ENCODE data around the gene HAVCR2. TPM values are rescaled to one million over a fixed set of nuclear protein-coding genes. Genes with fewer than 3 reads are reported as not detected.

The HAVCR2 gene
- total RNA-seq (2021) (0.25 TPM in 1 of 2 replicates, not detected in the other), Bru-seq, nascent RNA (percentile 6 among the genes with signal in this experiment), BruChase-seq, experiment 1, labeled RNA remaining after a 2-hour chase (percentile 22 among the genes with signal in this experiment), BruChase-seq, experiment 2, labeled RNA remaining after a 6-hour chase (percentile 19 among the genes with signal in this experiment)
- long read RNA-seq = 0 reads

- no peaks in the 10 kb centered on the region for H4K20me1 ChIP-seq (ENCODE audit: insufficient read depth)
- H3K4me3 ChIP-seq = no peak within 1 kb of the TSS
- POLR2A ChIA-PET (ENCODE audit: unreplicated experiment) = no interaction called here
- no peaks in the 10 kb centered on the region for H3F3A ChIP-seq (ENCODE audit: insufficient read depth, low read depth)
- no peak for TF ChIP-seq CTCF (conservative IDR thresholded peaks at IDR 0.05)
- no peak for TF ChIP-seq EZH2 (IDR thresholded peaks at IDR 0.05; ENCODE audit: low read depth)
- no peak for DNase-seq
- no peaks in the 10 kb centered on the region for H3K79me2 ChIP-seq (ENCODE audit: low read depth)
- H3K27ac ChIP-seq = no peak within 1 kb of the TSS
- no peaks in the 10 kb centered on the region for H3K9me3 ChIP-seq (ENCODE audit: insufficient read depth, low read depth)
- H3K9me2 ChIP-seq (ENCODE audit: insufficient read depth) = no peaks in the 10 kb centered on the region
- H3K36me3 ChIP-seq (ENCODE audit: low read depth) = no peaks in the 10 kb centered on the region
- peaks cover 2% of the 10 kb centered on the region; the same call in 1 of the 2 replicates for H3K27me3 ChIP-seq (ENCODE audit: insufficient read depth, low read depth)
- no peak within 1 kb of the TSS for H3K4me2 ChIP-seq
- H2AFZ ChIP-seq = no peak within 1 kb of the TSS
- H3K4me1 ChIP-seq (replicated peaks; ENCODE audit: insufficient read depth) = no peaks in the 10 kb centered on the region
- CTCF ChIA-PET = no interaction called here
- intact Hi-C loops (cut with micrococcal nuclease; ENCODE audit: unreplicated experiment) = no loop called here
- no TSS peak for BruUV-seq (replicated peaks)
Measured at GRCh38 chr5:157108976-157109375, at the start of gene HAVCR2. HAVCR2 (minus strand) TSS chr5:157109044; CDS start chr5:157108983, 61 bp downstream.

GRCh38 chr5:157157293-157157891, 48.5 kb upstream of the HAVCR2 start:
- Histone ChIP-seq H3K27ac (no peak overlapping the region), H4K20me1 (ENCODE audit: insufficient read depth) (no peaks in the 10 kb centered on the region), H3K27me3 (ENCODE audit: insufficient read depth, low read depth) (peaks cover 78% of the 10 kb centered on the region), H3F3A (ENCODE audit: insufficient read depth, low read depth) (no peaks in the 10 kb centered on the region), H3K79me2 (ENCODE audit: low read depth) (no peaks in the 10 kb centered on the region), H3K36me3 (ENCODE audit: low read depth) (no peaks in the 10 kb centered on the region), H3K4me3 (no peak overlapping the region), H3K4me2 (no peak overlapping the region), H3K9me3 (ENCODE audit: insufficient read depth, low read depth) (no peaks in the 10 kb centered on the region), H3K4me1 (replicated peaks; ENCODE audit: insufficient read depth) (no peaks in the 10 kb centered on the region), H2AFZ (no peak overlapping the region), H3K9me2 (ENCODE audit: insufficient read depth) (no peaks in the 10 kb centered on the region)
- ChIA-PET CTCF (no interaction called here), POLR2A (ENCODE audit: unreplicated experiment) (no interaction called here)
- DNase-seq = no peak
- no peak for TF ChIP-seq EZH2 (IDR thresholded peaks at IDR 0.05; ENCODE audit: low read depth)
- no peak for TF ChIP-seq CTCF (conservative IDR thresholded peaks at IDR 0.05)
- no TSS peak for BruUV-seq (replicated peaks)
- intact Hi-C loops (cut with micrococcal nuclease; ENCODE audit: unreplicated experiment) = no loop called here

- ChIA-PET POLR2A (ENCODE audit: unreplicated experiment) (interaction anchor here (0.6 kb wide), 1 partner anchor 12 kb away, joined by 3 read pairs; the partner anchor contains the start of gene MED7), CTCF (interaction anchor here (0.5 to 0.6 kb wide), 2 partner anchors 463 to 586 kb away, joined by 3 to 5 read pairs; no protein-coding TSS in a partner anchor)
- H3K36me3 ChIP-seq (ENCODE audit: low read depth) = no peaks in the 10 kb centered on the region
- H3K4me3 ChIP-seq = no peak overlapping the region
- no peaks in the 10 kb centered on the region for H3F3A ChIP-seq (ENCODE audit: insufficient read depth, low read depth)
- intact Hi-C loops (cut with micrococcal nuclease; ENCODE audit: unreplicated experiment) = no loop called here
- H3K4me2 ChIP-seq = no peak overlapping the region
- no peaks in the 10 kb centered on the region for H3K9me2 ChIP-seq (ENCODE audit: insufficient read depth)
- TF ChIP-seq CTCF (conservative IDR thresholded peaks at IDR 0.05) = no peak
- TF ChIP-seq EZH2 (IDR thresholded peaks at IDR 0.05; ENCODE audit: low read depth) = no peak
- H3K27ac ChIP-seq = no peak overlapping the region
- no peak overlapping the region for H2AFZ ChIP-seq
- H4K20me1 ChIP-seq (ENCODE audit: insufficient read depth) = no peaks in the 10 kb centered on the region
- H3K27me3 ChIP-seq (ENCODE audit: insufficient read depth, low read depth) = peaks cover 64% of the 10 kb centered on the region
- DNase-seq = no peak
- no TSS peak for BruUV-seq (replicated peaks)
- H3K9me3 ChIP-seq (ENCODE audit: insufficient read depth, low read depth) = no peaks in the 10 kb centered on the region
- H3K79me2 ChIP-seq (ENCODE audit: low read depth) = no peaks in the 10 kb centered on the region
- no peaks in the 10 kb centered on the region for H3K4me1 ChIP-seq (replicated peaks; ENCODE audit: insufficient read depth)
Measured at GRCh38 chr5:157155297-157155696, 46.5 kb upstream of the HAVCR2 start.
